GM19468 (cell line): ENCODE results near the gene SPINK14.

Experiments
- ATAC-seq: cut with Tn5 transposase; IDR thresholded peaks from one replicate; pipeline ENCODE4 v1.9.1; 2021; ENCODE audit warnings: mild to moderate bottlenecking, moderate library complexity, moderate number of reproducible peaks; ENCODE audit not compliant: unreplicated experiment; ENCODE audit errors: extremely low read depth

The SPINK14 gene

GRCh38 chr5:148191010-148191409 lies 22.7 kb downstream of the SPINK14 start:
- ATAC-seq: no peak

GRCh38 chr5:148193202-148193601 lies 24.9 kb downstream of the SPINK14 start:
- no peak for ATAC-seq

- no peak for ATAC-seq
Measured at GRCh38 chr5:148201151-148201550, 32.8 kb downstream of the SPINK14 start.

GRCh38 chr5:148202531-148203203 lies 34.3 kb downstream of the SPINK14 start, which contains the start of gene SPINK6:
Gene SPINK6 (plus strand): TSS chr5:148203042. CDS start chr5:148203097, 55 bp downstream.
- ATAC-seq: no peak

GRCh38 chr5:148205044-148205806 lies 36.9 kb downstream of the SPINK14 start:
- ATAC-seq: no peak

- ATAC-seq: no peak
Measured at GRCh38 chr5:148205865-148206264, 37.5 kb downstream of the SPINK14 start.

GRCh38 chr5:148206620-148207019 lies 38.3 kb downstream of the SPINK14 start:
- ATAC-seq: no peak

- ATAC-seq: no peak
Measured at GRCh38 chr5:148208226-148208625, 39.9 kb downstream of the SPINK14 start.

GRCh38 chr5:148209151-148209770 lies 40.9 kb downstream of the SPINK14 start:
- ATAC-seq: no peak

GRCh38 chr5:148214665-148215185 lies 46.4 kb downstream of the SPINK14 start:
- ATAC-seq: no peak

GRCh38 chr5:148221508-148221907 lies 53.2 kb downstream of the SPINK14 start:
- ATAC-seq: no peak

GRCh38 chr5:148224117-148224742 lies 55.9 kb downstream of the SPINK14 start:
- ATAC-seq: no peak
